HUDEP-2 (cell line): Measurements from ENCODE around the gene WNT11.
A peak's percentile ranks its signal among the peaks of the same experiment; 100 is the strongest.

ENCODE experiments used
- DNase-seq, 76 experiments: peaks; one replicate each; lab custom pipeline; 2025; ENCODE audit not compliant: unreplicated experiment in 76 of 76; lab: John Stamatoyannopoulos, UW

The WNT11 gene

DNA sequence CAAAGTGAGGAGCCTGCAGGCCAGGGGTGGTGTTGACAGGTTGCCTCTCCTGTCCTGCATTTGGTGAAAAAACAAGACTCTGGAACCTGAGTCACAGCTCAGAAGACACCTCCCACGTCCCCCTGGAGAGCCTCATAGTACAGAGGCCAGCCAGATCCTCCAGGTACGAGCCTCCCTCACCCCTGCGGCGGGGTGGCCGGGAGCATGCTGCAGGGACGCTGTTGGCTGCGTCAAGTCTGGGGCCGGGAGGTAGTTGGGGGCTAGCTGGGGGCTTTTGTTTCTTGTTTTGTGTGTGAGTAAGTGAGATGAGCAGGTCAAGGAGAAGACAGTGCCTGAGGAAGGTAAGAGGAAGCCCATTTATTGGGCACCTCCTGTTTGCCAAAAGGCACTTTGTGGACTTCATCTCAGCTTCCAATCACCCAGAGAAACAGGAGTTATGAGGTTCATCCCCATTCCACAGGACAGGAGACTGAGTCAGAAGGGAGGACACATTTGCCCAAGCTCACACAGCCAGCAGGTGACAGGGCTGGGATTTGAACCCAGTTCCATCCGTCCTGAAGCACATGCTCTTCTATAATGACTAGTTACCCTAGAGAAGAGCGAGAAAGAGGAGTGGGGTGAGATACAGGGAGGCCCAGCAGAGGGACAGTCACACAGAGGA lies 18.3 kb upstream of the WNT11 start:
- no peak for DNase-seq

DNA sequence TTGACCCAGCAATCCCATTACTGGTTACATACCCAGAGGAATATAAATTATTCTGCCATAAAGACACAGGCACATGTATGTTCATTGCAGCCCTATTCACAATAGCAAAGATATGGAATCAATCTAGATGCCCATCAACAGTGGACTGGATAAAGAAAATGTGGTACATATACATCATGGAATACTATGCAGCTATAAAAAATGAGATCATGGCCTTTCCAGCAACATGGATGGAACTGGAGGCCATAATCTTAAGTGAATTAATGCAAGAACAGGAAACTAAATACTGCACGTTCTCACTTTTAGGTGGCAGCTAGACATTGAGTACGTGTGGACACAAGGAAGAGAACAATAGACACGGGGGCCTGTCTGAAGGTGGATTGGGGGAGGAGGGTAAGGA lies 15.1 kb upstream of the WNT11 start:
- DNase-seq, result no peak

DNA sequence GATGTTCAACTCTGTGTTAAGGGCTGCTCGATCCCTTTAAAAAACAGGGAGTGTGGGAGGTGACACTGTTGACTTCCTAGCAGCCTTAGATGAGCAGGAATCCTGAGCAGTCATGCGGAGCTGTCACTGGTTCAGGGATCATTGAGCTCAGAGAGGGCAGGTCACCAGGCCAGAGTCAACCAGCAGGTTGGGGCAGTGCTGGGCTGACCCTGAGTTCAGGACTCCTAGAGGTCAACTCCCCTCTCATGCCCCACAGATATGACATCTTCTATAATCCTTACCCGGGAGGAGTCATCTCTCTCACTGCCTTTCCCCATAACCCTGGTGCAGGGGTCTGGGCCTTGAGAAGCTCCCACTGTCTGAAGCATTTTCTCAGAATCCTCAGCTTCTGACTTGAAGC lies 12.9 kb upstream of the WNT11 start:
- DNase-seq, result no peak

DNA sequence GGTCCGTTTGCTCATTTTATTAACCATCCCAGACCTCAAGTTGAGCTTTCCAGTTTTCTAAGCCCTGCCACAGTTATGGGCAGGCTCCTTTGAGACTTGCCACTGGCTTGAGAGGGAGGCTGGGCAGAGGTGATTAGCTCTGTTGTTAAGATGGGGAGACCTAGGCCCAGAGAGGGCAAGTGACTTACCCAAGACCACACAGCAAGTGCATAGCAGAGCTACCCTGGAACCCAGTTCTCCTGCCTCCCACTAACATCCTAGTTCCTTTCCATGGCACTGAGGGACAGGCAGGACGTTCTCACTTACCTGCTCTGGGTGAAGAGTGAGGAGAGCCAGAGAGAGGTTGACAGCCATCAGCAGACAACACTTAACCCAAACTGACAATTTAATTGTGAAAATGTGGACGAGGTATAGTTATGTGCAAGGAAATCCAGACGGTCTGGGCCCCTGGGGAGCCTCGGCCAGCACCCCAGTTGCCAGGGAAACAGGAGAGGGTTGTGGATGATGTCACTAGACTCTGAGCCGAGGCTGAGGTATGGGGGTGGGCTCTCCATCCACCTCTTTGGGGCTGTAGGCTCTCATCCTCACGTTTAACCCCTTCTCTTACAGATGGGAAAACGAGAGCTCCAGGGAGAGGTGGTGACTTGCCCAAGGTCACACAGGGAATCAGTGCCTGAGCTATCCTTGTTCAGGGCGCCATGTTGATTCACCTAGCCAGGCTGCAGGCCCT lies 12.3 kb upstream of the WNT11 start:
- no peak for DNase-seq

DNA sequence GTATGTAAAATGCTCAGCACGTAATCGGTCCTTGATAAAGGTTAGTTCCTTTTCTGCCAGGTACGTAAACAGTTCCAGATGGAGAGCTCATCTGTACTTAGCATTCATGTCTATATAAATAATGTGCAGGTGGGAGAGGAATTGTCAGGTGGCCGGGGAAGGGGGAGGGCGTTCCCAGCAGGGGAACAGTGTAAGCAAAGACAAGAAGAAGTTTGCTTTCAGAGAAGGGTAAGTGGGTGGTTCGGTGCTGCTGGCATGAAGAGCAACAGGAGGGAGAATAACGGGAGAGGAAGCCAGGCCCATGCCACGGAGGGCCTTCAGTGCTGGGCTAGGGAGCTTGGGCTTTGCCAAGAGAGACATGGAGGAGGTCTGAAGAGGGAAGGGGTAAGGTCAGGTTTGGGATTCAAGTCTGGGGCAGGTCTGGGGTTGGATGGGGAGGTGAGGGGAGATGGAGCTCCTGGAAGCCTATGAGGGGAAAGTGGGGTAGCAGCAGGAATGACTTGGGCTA lies 11.4 kb upstream of the WNT11 start:
- DNase-seq, result no peak

- no peak for DNase-seq
Observed at GRCh38 chr11:76216536-76217325, 10.4 kb upstream of the WNT11 start.

DNA sequence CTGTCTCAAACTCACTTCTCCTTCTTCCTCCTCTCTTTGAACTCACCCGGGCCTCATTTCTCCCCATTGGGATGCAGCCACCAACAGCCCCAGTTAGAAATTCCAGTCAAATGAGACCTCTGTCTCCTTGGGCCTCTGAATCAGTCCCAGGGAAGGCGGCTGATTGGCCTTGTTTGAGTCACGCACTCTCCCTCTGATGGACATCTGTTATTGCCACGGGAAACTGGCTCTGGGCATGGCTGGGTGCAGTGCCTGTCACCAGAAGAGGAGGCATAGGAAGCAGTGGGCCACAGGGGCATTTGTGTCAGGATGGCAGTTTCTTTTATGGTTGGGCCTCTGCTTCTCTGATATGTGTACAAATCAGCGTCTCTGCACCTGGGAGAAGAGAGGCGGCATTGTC lies 9.6 kb upstream of the WNT11 start:
- DNase-seq, result no peak

GRCh38 chr11:76214968-76215548 lies 8.8 kb upstream of the WNT11 start:
- no peak for DNase-seq

DNA sequence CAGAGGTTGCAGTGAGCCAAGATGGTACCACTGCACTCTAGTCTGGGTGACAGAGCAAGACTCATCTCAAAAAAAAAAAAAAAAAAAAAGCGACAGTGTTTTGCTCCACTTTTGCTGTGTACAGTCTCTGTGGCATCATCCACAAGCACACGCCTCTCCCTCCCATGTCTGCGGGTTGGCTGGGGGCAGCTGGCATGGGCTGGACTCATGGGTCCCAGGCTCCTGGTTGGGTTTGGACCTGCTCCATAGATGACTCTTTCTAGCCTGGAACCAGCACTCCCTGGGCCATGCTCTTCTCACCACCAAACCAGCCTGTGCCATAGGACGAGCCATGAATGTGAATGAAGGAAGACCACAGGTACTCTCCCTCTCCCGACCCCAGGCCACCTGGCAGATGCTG lies 7.9 kb upstream of the WNT11 start:
- no peak for DNase-seq

- DNase-seq, result no peak
Observed at GRCh38 chr11:76212086-76213035, 6.1 kb upstream of the WNT11 start.

GRCh38 chr11:76210931-76211851 lies 4.9 kb upstream of the WNT11 start:
- no peak for DNase-seq

GRCh38 chr11:76209973-76210930 lies 4.0 kb upstream of the WNT11 start:
- DNase-seq, result peak in 9 of 76 experiments; percentile 5 to 31 (median 13)

GRCh38 chr11:76209375-76209972 lies 3.2 kb upstream of the WNT11 start:
- no peak for DNase-seq

GRCh38 chr11:76208438-76209374 lies 2.4 kb upstream of the WNT11 start:
- peak in 53 of 76 experiments; percentile 1 to 64 (median 35) for DNase-seq

DNA sequence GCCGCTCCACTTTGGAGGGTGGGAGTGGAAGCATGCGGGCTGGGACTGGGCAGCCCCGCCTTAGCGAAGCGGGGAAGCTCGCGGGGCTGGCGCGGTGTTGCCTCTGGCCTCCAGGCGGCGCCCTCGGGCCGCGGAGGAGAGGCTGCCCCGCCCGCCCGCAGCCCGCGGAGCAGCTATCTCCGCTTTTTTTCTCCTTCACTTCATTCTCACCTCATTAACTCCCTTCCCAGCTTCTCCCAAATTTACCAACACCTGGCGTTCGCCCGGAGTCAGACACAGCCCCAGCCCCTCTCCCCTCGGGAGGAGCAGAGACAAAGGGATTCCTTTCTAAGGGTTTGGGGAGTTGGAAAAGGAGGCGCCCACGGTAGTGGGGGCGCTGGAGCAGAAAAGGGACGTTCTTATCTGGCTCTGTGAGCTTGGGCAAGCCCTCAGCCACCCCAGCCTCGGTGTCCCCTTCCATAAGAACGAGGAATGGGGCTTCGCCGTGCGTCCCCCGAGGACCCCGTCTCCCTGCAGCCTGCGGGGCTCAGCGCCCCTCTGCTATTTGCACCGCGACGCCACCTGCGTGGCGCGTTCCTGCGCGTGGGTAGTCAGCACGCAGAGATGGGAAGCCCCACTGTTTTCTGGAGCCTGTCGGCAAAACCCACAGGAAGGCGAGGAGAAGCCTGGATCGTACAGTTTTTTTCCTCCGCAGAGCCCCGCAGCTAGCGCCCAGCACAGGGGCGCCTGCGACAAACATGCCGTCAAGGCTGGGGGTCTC lies 1.5 kb upstream of the WNT11 start:
- peak in 62 of 76 experiments; percentile 4 to 77 (median 50) for DNase-seq

- no peak for DNase-seq
Observed at GRCh38 chr11:76206077-76206326, 300 bp downstream of the WNT11 start.
